Activated T-cell treated with anti-CD3 and anti-CD28 coated beads, Interleukin-2, amount 50 U/mL, for 48 hours (primary cell): Measurements from ENCODE around the gene SETD2.
"Not testable (repeated sequence)": the region's sequence is repeated elsewhere in the genome, so short reads cannot be mapped to it uniquely, and the experiment has no call there.

ENCODE experiments used
- DNase-seq, 2 experiments: peaks; one replicate each; pipeline ENCODE4 v3.0.0-alpha.2; 2020

SETD2 gene

DNA sequence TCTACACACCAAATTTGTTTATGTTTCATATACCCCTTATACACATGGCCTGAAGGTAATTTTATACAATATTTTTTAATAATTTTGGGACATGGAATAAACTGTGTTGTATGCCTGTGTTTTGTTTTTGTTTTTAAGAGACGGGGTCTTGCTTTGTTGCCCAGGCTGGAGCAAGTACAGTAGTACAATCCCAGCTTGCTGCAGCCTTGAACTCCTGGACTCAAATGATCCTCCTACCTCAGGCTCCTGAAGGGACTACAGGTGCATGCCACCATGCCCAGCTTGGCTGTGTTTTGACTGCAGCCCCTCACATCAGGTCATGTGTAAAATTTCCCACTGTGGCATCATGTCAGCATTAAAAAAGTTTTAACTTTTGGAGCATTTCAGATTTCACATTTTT lies 18.6 kb downstream of the SETD2 start:
- DNase-seq, result no peak

DNA sequence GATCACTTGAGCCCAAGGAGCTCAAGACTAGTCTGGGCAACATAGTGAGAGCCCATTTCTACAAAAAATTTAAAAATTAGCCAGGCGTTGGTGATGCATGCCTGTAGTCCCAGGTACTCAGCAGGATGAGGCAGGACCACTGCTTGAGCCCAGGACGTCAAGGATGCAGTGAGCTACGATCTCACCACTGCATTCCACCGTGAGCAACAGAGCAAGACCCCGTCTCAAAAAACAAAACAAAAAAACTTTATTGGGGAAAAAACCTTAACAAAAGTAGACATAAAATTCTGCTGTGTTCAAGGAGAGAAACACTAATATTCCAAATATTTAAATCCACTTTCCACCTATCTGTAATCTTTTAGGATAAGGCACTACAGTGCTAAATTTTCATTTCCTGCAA lies 20.8 kb downstream of the SETD2 start:
- DNase-seq, result no peak

DNA sequence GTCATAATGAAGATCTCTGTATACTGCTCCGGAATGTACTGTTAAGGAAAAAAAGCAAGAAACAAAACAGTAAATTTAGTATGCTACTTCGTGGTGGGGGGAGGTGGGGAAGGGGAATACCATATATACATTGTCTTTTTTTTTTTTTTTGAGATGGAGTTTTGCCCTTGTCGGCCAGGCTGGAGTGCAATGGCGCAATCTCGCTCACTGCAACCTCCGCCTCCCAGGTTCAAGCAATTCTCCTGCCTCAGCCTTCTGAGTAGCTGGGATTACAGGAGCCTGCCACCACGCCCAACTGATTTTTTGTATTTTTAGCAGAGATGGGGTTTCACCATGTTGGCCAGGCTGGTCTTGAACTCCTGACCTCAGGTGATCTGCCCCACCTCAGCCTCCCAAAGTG lies 21.4 kb downstream of the SETD2 start:
- not testable (repeated sequence) for DNase-seq

DNA sequence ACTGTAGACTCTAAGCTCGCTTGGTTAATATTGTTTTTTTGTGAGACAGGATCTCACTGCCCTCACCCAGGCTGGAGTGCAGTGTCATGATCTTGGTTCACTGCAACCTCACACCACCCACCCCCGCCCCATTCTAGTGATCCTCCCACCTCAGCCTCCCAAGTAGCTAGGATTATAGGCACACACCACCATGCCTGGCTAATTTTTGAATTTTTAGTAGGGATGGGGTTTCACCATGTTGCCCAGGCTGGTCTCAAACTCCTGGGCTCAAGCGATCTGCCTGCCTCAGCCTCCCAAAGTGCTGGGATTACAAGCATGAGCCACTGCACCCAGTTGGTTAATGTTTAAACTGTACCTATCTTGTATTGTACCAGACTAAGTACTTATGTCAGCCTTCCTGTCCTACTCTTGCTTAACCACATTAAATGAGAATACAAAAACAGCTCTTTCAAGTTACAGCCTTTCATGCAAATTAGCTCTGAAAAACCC lies 22.9 kb downstream of the SETD2 start:
- not testable (repeated sequence) for DNase-seq

DNA sequence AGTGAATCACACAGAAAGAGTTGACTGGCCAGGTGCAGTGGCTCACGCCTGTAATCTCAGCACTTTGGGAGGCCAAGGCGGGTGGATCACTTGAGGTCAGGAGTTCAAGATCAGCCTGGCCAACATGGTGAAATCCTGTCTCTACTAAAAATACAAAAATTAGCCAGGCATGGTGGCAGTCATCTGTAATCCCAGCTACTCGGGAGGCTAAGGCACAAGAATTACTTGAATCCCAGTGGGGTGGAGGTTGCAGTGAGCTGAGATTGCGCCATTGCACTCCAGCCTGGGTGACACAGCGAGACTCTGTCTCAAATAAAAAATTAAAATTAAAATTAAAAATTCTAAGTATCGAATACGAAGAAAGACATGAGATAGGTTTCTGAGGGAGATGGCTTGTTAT lies 23.4 kb downstream of the SETD2 start:
- DNase-seq, result not testable (repeated sequence)

DNA sequence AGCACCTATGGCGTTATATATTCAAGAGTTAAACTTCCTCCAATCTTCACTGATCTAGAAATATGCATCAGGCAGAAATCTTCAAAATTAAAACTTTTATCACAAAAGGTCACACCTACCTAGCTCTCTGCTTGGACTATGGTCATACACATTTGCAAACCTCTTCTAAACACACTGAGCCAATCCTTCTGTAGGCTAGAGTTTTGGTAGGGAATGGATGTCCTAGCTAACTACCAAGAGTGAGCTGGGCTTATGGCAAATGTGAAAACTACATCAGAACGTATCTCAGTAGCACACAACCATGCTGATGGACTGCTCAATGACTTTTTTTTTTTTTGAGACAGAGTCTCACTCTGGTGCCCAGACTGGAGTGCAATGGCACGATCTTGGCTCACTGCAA lies 29.6 kb downstream of the SETD2 start:
- no peak for DNase-seq

DNA sequence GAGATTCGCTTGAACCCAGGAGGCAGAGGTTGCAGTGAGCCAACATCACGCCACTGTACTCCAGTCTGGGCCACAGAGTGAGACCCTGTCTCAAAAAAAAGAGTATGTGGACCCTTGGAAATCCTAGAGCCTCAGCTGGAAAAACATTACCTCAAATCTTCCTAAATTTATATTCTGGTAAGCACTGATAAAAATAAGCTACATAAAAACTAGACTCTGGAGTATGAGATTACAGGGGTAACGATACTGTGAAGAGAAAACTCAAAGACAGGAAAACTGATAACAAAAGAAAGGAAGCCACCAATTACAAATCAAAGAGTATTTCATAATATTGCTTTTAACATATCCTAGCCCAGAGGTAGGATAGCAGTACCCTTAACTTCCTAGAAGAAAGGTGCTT lies 30.3 kb downstream of the SETD2 start:
- no peak for DNase-seq

DNA sequence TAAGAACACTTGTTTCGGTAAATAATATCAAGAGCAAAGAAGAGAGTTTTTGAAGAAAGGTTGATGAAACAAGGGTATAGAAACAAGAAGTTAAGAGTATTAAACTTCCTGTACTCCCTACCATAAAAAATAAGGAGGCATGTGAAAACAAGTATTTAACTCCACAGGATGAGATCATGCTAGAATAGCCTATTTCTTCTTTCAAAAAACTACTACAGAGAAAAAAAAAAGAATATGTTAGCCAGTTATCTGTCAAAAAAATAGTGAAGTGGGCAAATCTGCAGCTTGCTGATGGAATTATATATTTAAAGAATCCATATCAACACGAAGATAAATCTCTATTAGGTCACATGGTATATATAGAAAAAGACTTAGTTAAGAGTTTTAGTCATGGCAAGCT lies 33.4 kb downstream of the SETD2 start:
- DNase-seq, result no peak

DNA sequence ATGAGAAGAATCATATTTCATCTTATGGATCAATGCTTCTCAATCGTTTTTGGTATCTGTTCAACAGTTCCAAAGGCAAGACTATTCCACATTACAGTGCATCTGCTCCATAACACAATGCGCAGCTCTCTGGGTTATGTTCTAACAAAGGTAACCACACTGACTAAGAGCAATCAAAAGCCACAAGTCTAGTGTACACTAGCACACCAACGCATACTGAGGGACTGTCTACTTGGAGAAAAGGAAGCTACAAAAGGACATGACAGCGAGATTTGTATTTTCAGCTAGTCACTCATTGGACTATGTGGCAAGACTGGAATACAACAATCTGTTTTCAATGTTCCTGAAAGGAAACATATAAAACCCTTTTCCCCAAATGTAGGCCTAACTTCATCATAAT lies 35.8 kb downstream of the SETD2 start:
- no peak for DNase-seq

DNA sequence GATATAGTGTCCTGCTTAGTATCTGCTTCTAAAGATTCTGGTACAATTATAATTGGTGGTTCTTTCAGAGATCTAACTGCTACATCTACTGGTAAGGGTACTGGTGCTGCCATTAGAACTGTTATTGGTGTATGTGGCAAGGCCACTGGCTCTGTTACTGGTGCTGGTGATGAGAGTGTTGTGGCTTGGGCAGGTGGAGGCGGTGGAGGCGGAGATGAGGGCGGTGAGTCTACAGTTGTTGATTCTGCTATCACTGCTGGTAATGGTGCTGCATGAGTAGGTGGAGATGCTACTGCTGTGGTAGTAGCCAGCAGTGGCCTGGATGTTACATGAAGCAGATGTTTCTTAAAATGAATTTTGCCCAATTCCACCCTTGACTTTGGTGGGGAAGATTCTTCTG lies 40.1 kb downstream of the SETD2 start:
- no peak for DNase-seq

DNA sequence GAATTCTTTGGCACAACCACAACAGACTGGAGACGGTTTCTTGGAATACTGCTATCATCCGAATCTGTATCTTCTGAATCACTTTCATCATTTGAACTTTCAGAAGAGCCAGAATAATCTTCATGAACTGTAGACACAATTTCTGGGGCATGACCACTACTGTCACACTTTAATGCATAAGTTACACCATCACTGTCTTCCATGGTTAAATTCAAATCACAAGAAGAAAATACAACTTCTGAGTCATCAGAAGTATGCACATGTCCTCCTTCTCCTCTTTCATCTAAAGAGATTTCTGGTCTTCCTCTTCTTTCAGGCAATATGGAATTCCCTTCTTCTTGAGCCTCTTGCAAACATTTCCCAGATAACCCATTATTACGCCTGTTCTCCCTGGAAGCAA lies 42.5 kb downstream of the SETD2 start:
- DNase-seq, result no peak

DNA sequence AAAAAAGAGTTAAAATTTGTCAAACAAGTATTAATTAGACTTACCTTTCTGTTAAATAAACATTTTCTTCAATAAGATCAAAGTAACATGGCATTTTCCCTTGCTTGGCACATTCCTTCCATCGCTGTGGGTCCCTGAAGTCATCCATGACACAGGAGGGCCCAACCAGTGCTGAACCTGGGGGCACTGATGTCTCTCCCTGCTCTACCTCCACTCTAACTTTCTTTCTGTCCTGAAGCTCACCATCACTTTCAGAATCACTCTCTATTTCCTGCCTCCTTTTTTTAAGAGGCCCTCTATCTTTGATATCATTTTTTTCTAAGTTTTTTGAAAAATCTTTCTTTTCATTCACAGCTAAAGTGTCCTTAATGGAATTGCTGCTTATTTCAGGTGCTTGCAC lies 43.8 kb downstream of the SETD2 start:
- DNase-seq, result no peak

DNA sequence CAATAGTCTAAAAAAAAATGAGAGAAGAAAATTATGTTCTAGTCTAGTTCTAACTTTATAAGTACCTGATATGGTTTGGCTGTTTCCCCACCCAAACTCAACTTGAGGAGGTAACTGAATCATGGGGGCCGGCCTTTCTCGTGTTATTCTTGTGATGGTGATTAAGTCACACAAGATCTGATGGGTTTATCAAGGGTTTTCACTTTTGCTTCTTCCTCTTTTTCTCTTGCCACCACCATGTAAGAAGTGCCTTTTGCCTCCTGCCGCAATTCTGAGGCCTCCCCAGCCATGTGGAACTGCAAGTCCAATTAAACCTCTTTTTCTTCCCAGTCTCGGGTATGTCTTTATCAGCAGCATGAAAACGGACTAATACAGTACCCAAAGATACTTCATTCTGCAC lies 44.5 kb downstream of the SETD2 start:
- not testable (repeated sequence) for DNase-seq

DNA sequence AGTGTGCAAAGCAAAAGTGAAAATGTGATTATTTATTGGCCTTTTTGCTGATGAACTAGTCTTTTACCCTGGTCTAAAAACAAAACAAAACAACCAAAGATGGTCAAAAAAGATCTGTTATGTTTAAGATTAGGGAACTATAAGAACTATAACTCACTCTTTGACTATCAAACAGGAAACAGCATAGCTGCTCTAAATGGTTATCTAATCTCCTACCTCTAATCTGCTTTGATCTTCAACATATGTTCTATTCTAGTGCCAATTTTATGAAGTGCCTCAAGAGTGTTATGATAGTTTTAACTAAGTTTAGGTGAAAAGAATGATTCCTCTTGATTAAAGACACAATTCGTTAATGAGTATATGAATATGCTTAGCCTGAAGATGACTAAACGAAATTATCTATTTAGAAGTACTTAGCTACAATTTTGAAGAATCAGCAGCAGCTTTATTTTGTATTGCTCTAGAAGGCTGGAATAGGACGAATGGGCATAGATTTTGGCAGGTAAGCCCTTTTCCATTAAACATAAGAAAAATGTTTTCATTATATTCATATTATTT lies 46.0 kb downstream of the SETD2 start:
- no peak for DNase-seq

DNA sequence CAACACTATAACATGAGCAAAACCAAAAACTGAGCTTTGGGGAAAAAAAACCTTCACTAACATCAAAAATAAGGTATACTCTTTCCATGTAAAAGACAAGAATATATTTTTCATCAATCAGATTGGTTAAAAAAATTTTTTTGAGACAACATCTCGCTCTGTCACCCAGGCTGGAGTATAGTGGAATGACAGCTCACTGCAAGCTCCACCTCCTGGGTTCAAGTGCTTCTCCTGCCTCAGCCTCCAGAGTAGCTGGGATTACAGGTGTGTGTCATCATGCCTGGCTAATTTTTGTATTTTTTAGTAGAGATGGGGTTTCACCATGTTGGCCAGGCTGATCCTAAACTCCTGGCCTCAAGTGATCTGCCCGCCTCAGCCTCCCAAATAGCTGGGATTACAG lies 48.4 kb downstream of the SETD2 start:
- not testable (repeated sequence) for DNase-seq

DNA sequence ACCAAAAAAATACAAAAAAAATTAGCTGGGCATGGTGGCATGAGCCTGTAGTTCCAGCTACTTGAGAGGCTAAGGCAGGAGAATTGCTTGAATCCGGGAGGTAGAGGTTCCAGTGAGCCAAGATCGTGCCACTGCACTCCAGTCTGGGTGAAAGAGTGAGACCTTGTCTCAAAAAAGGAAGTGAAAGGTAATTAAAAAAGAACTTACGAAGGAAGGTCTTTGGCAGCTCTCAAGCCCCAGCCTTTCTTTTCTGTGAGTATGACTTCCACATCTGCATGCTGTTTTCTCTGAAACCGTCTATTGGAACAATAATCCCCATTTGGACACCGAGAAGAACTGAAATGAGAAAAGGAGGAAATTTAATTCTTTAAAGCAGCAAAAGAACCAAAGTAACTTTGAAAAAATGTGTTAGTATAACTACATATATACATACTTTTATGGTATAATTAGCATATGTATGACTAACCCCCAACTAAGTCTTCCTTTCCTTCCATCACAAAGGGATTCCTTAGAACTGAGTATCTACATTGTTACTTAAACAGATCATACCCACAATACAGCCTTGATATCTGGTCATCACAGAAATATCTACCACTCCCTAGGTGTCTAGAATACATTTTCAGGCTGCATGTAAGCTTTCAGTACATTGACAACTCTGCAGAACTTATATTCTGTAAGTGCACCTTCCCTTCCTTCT lies 50.1 kb downstream of the SETD2 start:
- DNase-seq, result no peak

DNA sequence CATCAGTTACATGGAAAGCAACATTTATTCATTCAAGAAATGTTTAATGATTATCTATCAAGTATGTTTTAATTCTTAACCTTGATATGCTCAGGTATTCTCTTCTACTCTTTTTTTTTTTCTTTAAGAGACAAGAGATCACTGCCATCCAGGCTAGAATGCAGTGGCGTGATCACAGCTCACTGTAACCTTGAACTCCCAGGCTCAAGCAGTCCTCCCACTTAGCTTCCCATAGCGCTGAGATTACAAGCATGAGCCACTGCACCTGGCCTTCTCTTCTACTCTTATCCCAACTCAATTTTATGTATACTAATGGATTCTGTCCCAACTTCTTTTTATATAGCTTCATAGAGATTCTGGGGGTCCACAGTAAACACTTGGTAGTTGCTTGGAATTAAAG lies 50.9 kb downstream of the SETD2 start:
- DNase-seq, result no peak

DNA sequence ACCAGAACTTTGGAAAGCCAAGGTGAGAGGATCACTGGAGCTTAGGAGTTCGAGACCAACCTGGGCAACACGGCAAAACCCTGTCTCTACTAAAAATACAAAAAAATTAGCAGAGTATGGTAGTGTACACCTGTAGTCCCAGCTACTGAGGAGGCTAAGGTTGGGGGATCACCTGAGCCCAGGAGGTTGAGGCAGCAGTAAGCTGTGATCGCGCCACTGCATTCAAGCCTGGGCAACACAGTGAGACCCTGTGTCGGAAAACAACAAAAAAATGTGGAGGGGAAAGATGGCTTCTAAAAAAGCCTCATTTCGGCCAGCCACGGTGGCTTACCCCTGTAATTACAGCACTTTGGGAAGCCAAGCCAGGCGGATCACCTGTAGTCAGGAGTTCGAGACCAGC lies 54.5 kb downstream of the SETD2 start:
- DNase-seq, result no peak

DNA sequence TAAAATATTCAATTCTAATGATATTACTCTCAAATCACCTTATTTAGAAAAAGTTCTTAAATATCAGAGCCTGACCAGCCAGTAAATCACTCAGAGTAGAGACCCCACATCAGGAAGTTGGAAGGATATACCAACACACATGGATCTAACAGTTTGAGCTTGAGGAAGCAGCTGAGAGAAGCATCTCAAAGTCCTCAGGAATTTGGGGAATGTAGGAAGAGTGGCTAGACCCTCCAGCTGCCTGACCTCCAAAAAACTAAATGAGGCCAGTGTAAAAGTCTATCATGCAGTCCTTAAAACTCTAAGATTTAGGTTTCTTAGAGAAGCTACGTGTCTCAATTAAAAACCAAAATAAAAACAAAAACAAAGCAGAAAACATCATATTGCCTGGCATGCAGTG lies 55.4 kb downstream of the SETD2 start:
- no peak for DNase-seq

DNA sequence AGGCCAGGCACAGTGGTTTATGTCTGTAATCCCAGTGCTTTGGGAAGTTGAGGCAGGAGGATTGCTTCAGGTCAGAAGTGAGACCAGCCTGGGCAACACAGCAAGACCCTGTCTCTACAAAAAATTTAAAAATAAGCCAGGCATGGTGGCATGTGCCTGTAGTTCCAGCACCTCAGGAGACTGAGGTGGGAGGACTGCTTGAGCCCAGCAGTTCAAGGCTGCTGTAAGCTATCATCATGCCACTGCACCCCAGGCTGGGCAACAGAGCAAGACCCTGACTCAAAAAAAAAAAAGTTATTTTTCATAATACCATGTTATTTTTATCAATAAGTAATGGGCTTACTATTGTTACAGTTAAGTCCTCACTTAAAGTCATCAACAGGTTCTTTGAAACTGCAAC lies 59.7 kb downstream of the SETD2 start:
- no peak for DNase-seq

DNA sequence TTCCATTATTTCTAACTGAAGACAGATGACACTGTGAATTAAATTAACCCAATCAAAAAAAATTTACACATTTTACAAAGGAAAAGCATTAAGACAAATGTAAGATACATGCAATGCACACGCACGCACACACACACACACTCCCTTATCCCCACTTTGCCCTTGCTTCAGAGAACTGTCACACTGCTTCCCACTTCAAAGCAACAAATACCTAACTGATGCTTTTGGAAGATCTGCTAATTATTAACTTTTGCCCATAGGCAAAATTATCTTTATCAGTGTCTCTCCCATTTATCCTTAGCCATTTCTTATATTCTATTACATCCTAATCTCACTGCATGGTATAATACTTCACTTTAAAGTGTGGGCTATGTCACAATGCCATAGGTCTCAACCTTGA lies 60.3 kb downstream of the SETD2 start:
- DNase-seq, result no peak

DNA sequence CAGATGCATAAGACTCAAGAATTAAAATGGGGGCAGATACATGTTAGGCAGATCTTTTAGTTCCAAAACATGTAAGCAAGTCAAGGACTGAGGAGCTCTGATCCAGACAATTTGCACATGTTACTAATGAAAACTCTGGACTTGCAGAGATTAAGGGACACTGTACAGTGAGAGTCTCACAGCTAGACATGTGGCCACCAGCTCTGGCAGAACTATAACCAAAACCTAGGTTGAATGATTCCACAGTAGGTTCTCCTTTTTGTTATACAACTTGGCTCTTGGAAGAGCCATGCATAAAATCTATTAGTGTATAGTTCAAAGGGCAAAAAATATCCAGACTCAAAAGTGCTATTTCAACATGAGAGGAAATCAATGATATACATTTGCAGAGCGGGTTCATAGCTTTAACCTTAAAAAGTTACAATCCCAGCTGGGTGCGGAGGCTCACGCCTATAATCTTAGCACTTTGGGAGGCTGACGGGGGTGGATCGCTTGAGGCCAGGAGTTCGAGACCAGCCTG lies 61.8 kb downstream of the SETD2 start:
- no peak for DNase-seq

DNA sequence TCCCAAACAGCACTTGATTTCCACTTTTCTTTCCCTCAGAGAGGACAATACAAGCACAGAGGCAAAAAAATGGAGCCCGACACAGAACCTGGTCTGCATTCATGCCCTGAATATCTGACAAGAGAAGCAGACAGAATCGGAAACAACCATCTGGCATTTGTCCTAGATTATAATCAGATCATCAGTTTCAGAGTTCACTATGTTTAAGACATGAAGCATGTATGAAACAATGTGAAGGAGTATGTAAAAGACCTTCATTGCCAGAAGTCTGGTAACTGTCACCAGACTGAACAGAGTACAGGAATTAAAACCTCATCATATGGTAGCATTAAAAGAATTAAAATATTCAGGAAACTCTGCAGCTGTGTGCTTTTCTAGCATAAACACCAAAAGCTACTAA lies 65.0 kb downstream of the SETD2 start:
- DNase-seq, result no peak

DNA sequence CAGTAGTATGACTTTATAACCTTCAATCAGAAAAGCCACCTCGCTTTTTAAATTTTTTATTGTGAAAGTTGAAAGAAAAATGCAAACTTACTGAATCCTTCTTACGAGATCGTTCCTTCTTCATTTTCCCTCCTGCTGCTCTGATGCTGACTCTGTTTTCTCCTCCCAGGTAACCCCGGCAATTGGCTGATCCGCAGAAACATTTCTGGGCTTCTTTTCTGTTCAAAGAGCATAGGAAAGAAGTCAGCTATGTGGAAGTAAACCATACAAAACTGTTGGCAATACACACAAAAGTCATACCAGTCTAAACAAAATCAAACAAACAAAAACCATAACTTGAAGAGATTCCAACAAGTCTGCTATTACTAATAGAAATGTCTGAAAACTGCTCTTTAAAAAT lies 66.0 kb downstream of the SETD2 start:
- DNase-seq, result no peak

DNA sequence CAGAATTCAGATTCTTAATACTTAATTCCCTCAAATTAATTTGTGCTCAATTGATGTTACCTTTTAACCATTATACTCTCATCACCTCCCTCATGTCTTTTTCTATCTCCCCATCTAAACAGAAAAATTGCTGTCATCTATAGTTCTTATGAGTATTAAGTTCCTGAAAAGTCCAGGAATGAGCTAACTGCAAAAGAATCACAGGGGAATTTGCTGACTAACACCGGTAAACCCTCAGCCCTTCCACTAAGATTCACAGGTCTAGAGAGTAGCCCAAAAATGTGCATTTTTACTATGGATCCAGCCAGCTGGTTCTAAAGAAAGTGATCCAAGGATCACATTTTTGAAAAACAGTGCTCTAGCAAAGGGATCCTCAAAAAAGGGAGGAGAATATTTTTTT lies 67.0 kb downstream of the SETD2 start:
- no peak for DNase-seq
